ENCODE measurements around the gene LRRC8D.
"Not testable (repeated sequence)": the region's sequence is repeated elsewhere in the genome, so short reads cannot be mapped to it uniquely, and the experiment has no call there.

DNA sequence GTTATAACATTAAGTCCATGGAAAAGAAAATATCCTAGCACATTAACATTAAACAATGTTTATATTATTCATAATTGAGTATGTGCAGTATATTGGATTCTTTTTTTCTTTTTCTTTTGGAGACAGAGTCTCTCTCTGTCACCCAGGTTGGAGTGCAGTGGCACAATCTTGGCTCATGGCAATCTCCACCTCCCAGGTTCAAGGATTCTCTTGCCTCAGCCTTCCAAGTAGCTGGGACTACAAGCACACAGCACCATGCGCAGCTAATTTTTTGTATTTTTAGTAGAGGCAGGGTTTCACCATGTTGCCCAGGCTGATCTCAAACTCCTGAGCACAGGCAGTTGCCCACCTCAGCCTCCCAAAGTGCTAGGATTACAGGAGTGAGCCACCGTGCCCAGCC, 162.0 kb downstream of the LRRC8D start:
- TF ChIP-seq, protein P1, sequence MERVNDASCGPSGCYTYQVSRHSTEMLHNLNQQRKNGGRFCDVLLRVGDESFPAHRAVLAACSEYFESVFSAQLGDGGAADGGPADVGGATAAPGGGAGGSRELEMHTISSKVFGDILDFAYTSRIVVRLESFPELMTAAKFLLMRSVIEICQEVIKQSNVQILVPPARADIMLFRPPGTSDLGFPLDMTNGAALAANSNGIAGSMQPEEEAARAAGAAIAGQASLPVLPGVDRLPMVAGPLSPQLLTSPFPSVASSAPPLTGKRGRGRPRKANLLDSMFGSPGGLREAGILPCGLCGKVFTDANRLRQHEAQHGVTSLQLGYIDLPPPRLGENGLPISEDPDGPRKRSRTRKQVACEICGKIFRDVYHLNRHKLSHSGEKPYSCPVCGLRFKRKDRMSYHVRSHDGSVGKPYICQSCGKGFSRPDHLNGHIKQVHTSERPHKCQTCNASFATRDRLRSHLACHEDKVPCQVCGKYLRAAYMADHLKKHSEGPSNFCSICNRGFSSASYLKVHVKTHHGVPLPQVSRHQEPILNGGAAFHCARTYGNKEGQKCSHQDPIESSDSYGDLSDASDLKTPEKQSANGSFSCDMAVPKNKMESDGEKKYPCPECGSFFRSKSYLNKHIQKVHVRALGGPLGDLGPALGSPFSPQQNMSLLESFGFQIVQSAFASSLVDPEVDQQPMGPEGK (CRISPR knock-in tag; IDR thresholded peaks at IDR 0.05; ENCODE audit: borderline replicate concordance), result not testable (repeated sequence)
- TF ChIP-seq ZFP30 (CRISPR knock-in tag; IDR thresholded peaks at IDR 0.05); ARNTL (CRISPR knock-in tag; IDR thresholded peaks at IDR 0.05; ENCODE audit: borderline replicate concordance, low read depth); RARB (CRISPR knock-in tag; IDR thresholded peaks at IDR 0.05); ZFP3 (CRISPR knock-in tag; IDR thresholded peaks at IDR 0.05); SNAI2 (CRISPR knock-in tag; IDR thresholded peaks at IDR 0.05): not testable (repeated sequence)

Measured in SK-N-SH treated with all-trans-retinoic acid at 6 μM for 48 hours (cell line).